ENCODE measurements around the gene MAP3K19. TPM values are rescaled to one million over a fixed set of nuclear protein-coding genes. Genes with fewer than 3 reads are reported as not detected.

Gene MAP3K19
- total and polyA plus RNA-seq, 10 of the 15 experiments (the other 5 are each of a cell fraction or from before 2014, with no cell fraction given): 0.05 TPM; not detected in 9

- POLR2A ChIA-PET: no interaction called here
- no peak for ATAC-seq
- no peak for FAIRE-seq
- in situ Hi-C loops (cut with MboI) (no loop called here), intact Hi-C loops (cut with micrococcal nuclease; ENCODE audit: unreplicated experiment) (no loop called here)
- H3K4me1 ChIP-seq (ENCODE audit: control insufficient read depth, insufficient read depth, low read length): no peaks in the 10 kb centered on the region
- H4K20me1 ChIP-seq (ENCODE audit: control insufficient read depth, insufficient read depth): no peaks in the 10 kb centered on the region
- CTCF ChIA-PET: no interaction called here
- H3K9me3 ChIP-seq (replicated peaks; ENCODE audit: control insufficient read depth, insufficient read depth, low read length): peaks cover 3% of the 10 kb centered on the region
- SMC1A ChIA-PET (ENCODE audit: uncharacterized antibody, unreplicated experiment): no interaction called here
- H3K27me3 ChIP-seq (replicated peaks in 1 of 2; ENCODE audit: control insufficient read depth in 2 of 2, insufficient read depth in 2 of 2, low read length in 1 of 2): no peaks in the 10 kb centered on the region
- RAD21 ChIA-PET (ENCODE audit: unreplicated experiment): no interaction called here
- no peaks in the 10 kb centered on the region for H3K79me2 ChIP-seq (ENCODE audit: control insufficient read depth, insufficient read depth, low read length)
- DNase-seq (ENCODE audit: low read depth, low spot score): no peak
- H3K4me3 ChIP-seq: no peak overlapping the region
- BruUV-seq (replicated peaks): no TSS peak
- no peak overlapping the region for H2AFZ ChIP-seq (ENCODE audit: control insufficient read depth, low read depth, low read length)
- no peak overlapping the region for H3K27ac ChIP-seq (ENCODE audit: control insufficient read depth, insufficient read depth)
- no peak for TF ChIP-seq IRF3 (IDR thresholded peaks at IDR 0.05)
- no peak for TF ChIP-seq CHD4 (IDR thresholded peaks at IDR 0.05)
- TF ChIP-seq NBN (IDR thresholded peaks at IDR 0.05): no peak
- TF ChIP-seq IRF5 (IDR thresholded peaks at IDR 0.05; ENCODE audit: borderline replicate concordance): no peak
- no peak for TF ChIP-seq ASH2L (IDR thresholded peaks at IDR 0.05; ENCODE audit: borderline replicate concordance, low read depth)
- no peak for TF ChIP-seq MLLT1 (IDR thresholded peaks at IDR 0.05)
- no peak for TF ChIP-seq FOXK2 (IDR thresholded peaks at IDR 0.05)
- no peak for TF ChIP-seq NR2F1 (conservative IDR thresholded peaks at IDR 0.05)
- TF ChIP-seq CHD2 (IDR thresholded peaks at IDR 0.05; ENCODE audit: borderline replicate concordance, low read depth, low read length): no peak
- H3K4me2 ChIP-seq (ENCODE audit: control insufficient read depth, insufficient read depth): no peak overlapping the region
- no peak overlapping the region for H3K9ac ChIP-seq (ENCODE audit: control insufficient read depth, insufficient read depth, low read length)
- H3K36me3 ChIP-seq (ENCODE audit: control insufficient read depth in 2 of 2, insufficient read depth in 2 of 2, low read length in 1 of 2): peaks cover 1 to 2% of the 10 kb centered on the region in 2 experiments; a peak in 1 of 4 replicates
Measured at GRCh38 chr2:135078417-135078816, 31.2 kb upstream of the MAP3K19 start.

Measured in GM12878 (cell line).